GM18909 (cell line): Measurements from ENCODE around the gene DUOXA2.
"Not testable (repeated sequence)": the region's sequence is repeated elsewhere in the genome, so short reads cannot be mapped to it uniquely, and the experiment has no call there.

Experiments
- ATAC-seq: cut with Tn5 transposase; IDR thresholded peaks from one replicate; pipeline ENCODE4 v1.9.1; 2021; ENCODE audit warnings: mild to moderate bottlenecking; ENCODE audit not compliant: unreplicated experiment, poor library complexity

The DUOXA2 gene

GRCh38 chr15:45114076-45114750 lies at the start of gene DUOXA2, which contains the start of gene DUOX2:
Gene DUOXA2 (plus strand): TSS chr15:45114326. CDS start chr15:45114606, 280 bp downstream.
Gene DUOX2 (minus strand): TSS chr15:45114172. CDS start chr15:45113411, 761 bp downstream.
- ATAC-seq, result no peak

- ATAC-seq, result no peak
Observed at GRCh38 chr15:45064386-45064785, 49.7 kb upstream of the DUOXA2 start.

- ATAC-seq, result not testable (repeated sequence)
Observed at GRCh38 chr15:45069942-45070360, 44.2 kb upstream of the DUOXA2 start.

- not testable (repeated sequence) for ATAC-seq
Observed at GRCh38 chr15:45073602-45074001, 40.5 kb upstream of the DUOXA2 start.

GRCh38 chr15:45075440-45076320 lies 38.4 kb upstream of the DUOXA2 start:
- ATAC-seq, result not testable (repeated sequence)

GRCh38 chr15:45077391-45077790 lies 36.7 kb upstream of the DUOXA2 start:
- ATAC-seq, result not testable (repeated sequence)

- not testable (repeated sequence) for ATAC-seq
Observed at GRCh38 chr15:45079201-45079600, 34.9 kb upstream of the DUOXA2 start.

GRCh38 chr15:45079628-45080246 lies 34.4 kb upstream of the DUOXA2 start:
- ATAC-seq, result not testable (repeated sequence)

- not testable (repeated sequence) for ATAC-seq
Observed at GRCh38 chr15:45080593-45080992, 33.5 kb upstream of the DUOXA2 start.

GRCh38 chr15:45082412-45082811 lies 31.7 kb upstream of the DUOXA2 start:
- ATAC-seq, result not testable (repeated sequence)

GRCh38 chr15:45083223-45083622 lies 30.9 kb upstream of the DUOXA2 start:
- ATAC-seq, result no peak

- ATAC-seq, result no peak
Observed at GRCh38 chr15:45084163-45084562, 30.0 kb upstream of the DUOXA2 start.

GRCh38 chr15:45087513-45087912 lies 26.6 kb upstream of the DUOXA2 start:
- ATAC-seq, result no peak

- ATAC-seq, result no peak
Observed at GRCh38 chr15:45088801-45089711, 25.1 kb upstream of the DUOXA2 start.

- no peak for ATAC-seq
Observed at GRCh38 chr15:45089712-45090373, 24.3 kb upstream of the DUOXA2 start.

- ATAC-seq, result no peak
Observed at GRCh38 chr15:45091161-45091560, 23.0 kb upstream of the DUOXA2 start.

- no peak for ATAC-seq
Observed at GRCh38 chr15:45091576-45091975, 22.6 kb upstream of the DUOXA2 start.

GRCh38 chr15:45093013-45093412 lies 21.1 kb upstream of the DUOXA2 start:
- no peak for ATAC-seq

- ATAC-seq, result no peak
Observed at GRCh38 chr15:45093622-45094357, 20.3 kb upstream of the DUOXA2 start.
